Adrenal gland (tissue), 5 donors: Measurements from ENCODE around the gene ISG20.

Experiments
- CTCF ChIP-seq, 6 experiments: fragments of 450-650 bp in 4 of 6; fragments of 200-600 bp in 2 of 6; sonication (generic) in 1 of 6; IDR thresholded peaks; 1 replicate in 5 of 6; 2 replicates in 1 of 6; pipeline versions ENCODE4 v1.5.1 to v1.8.0; 2016 to 2021; ENCODE audit warnings: antibody characterized with exemption in 6 of 6, mild to moderate bottlenecking in 2 of 6, moderate library complexity in 1 of 6
- POLR2A ChIP-seq, 2 donors: fragments of 450-650 bp; IDR thresholded peaks; one replicate each; pipeline ENCODE4 v1.6.1; 2017; ENCODE audit warnings: antibody characterized with exemption in 2 of 2, mild to moderate bottlenecking in 2 of 2, moderate library complexity in 1 of 2
- donor health status: DM: no; HTN: no; CAD: no.

DNA sequence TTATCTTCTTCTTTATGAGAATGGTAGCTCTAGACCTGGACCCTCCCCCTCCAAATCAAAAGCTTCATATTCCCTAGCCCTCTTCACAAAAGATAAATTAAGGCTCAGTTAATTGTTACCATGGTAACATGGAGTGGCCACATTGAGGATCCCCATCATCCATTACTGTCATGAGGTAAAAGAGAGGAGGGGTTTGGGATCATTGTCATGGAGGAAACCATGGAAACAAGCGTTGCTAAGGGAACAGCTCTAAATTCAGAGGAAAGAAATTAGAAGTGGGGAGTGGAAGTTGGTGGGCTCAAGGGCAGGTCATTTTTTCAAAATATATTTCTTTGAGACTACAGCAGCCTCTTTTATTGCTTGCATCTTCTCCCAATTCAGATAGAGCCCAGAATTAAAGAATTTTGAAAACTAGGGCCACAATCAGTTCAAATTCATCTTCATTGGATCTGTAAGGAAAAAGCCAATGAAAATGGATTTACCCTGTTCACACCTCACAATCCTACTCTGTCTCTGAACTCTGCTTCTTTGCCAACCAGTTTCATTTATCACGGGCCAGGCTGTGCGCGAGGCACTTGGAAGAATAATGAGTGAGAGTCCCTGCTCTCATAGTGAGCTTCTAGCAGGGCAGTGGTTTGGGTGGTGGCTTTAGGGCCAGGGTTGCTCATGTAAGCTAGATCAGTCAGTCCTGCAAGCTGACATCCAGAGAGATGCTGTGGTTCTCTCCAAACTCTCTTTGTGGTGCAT is 29.3 kb upstream of the ISG20 start:
- TF ChIP-seq CTCF (IDR thresholded peaks at IDR 0.05), result no peak
- no peak for TF ChIP-seq POLR2A (IDR thresholded peaks at IDR 0.05)
